Stomach (tissue), 9 donors: ENCODE measurements around the gene SHANK3. TPM values are rescaled to one million over a fixed set of nuclear protein-coding genes. Genes with fewer than 3 reads are reported as not detected.
A peak's percentile ranks its signal among the peaks of the same experiment; 100 is the strongest.

Experiments
- DNase-seq, 2 donors: peaks; one replicate each; pipeline versions ENCODE4 v3.0.0 to v3.0.0-alpha.2; 2013 to 2019
- H3K27ac ChIP-seq, 5 donors: fragments of 200-600 bp in 4 of 5; sonication (generic) in 4 of 5; one replicate each; pipeline ENCODE4 v1.5.1; 2013 to 2019; ENCODE audit warnings: mild to moderate bottlenecking in 1 of 5, moderate library complexity in 1 of 5
- H3K27me3 ChIP-seq, 3 donors: fragments of 200-600 bp; sonication (generic); one replicate each; pipeline ENCODE4 v1.5.1; 2017 to 2019; ENCODE audit warnings: mixed run types in 1 of 3
- H3K36me3 ChIP-seq, 4 donors: fragments of 200-600 bp; sonication (generic); 1 replicate in 3 of 4; 2 replicates in 1 of 4; pipeline ENCODE4 v1.5.1; 2016 to 2019
- H3K4me1 ChIP-seq, 4 donors: fragments of 200-600 bp; sonication (generic); one replicate each; pipeline ENCODE4 v1.5.1; 2016 to 2019
- H3K4me3 ChIP-seq, 4 donors: fragments of 200-600 bp; sonication (generic) in 3 of 4; one replicate each; pipeline ENCODE4 v1.5.1; 2016 to 2019; ENCODE audit warnings: mild to moderate bottlenecking in 1 of 4
- H3K9me3 ChIP-seq, 4 donors: fragments of 200-600 bp; sonication (generic); one replicate each; pipeline ENCODE4 v1.5.1; 2016 to 2019
- EP300 ChIP-seq: sonication (generic); formaldehyde crosslinking; IDR thresholded peaks from one replicate; pipeline ENCODE4 v1.6.1; 2017; ENCODE audit warnings: antibody characterized with exemption
- POLR2A ChIP-seq, 4 donors: fragments of 450-650 bp; IDR thresholded peaks; one replicate each; pipeline ENCODE4 v1.6.1; 2016; ENCODE audit warnings: antibody characterized with exemption in 4 of 4, control low read depth in 2 of 4, mild to moderate bottlenecking in 1 of 4, moderate library complexity in 1 of 4
- POLR2AphosphoS5 ChIP-seq, 3 donors: sonication (generic); formaldehyde crosslinking; IDR thresholded peaks; one replicate each; pipeline ENCODE4 v1.6.1; 2016; ENCODE audit warnings: antibody characterized with exemption in 3 of 3
- WGBS, 5 donors: extraction: QIAGEN DNeasy Blood & Tissue Kit in 3 of 5; methylation state at CpG; one replicate each; pipeline versions ENCODE4 v1.1.5 to v1.1.7; 2013 to 2018; 5-methylcytosine and 5-hydroxymethylcytosine counted together
- intact Hi-C: fragments of 100-400 bp; cut with DNase I; formaldehyde crosslinking; loops from one replicate; pipeline ENCODE4 v1.15.1; 2023; ENCODE audit warnings: low total_unique reads
- polyA plus RNA-seq, 3 donors: library from polyadenylated mRNA; stranded (reverse); fragments of 200-250 nt; gene quantifications; one replicate each; pipeline ENCODE4 v1.2.3, GENCODE V29; 2013
- total RNA-seq, 5 donors: library from RNA; depleted of rRNA; stranded (reverse); fragments of >200 nt; gene quantifications; one replicate each; pipeline versions ENCODE4 v1.1.0 to v1.2.3, GENCODE V29; 2014 to 2016
- TF ChIP-seq, protein P1 (sequence below), 7 experiments: fragments of 450-650 bp in 4 of 7; fragments of 200-600 bp in 3 of 7; sonication (generic) in 3 of 7; IDR thresholded peaks; one replicate each; pipeline ENCODE4 v1.5.1; 2016 to 2019; ENCODE audit warnings: antibody characterized with exemption in 7 of 7, control low read depth in 2 of 7, mild to moderate bottlenecking in 1 of 7
- donor health status: healthy with polysubstance abuse.
- donor health status: Bipolar disorder and iron deficiency.
- donor health status: healthy.

Gene SHANK3
- total and polyA plus RNA-seq, 8 donors: 2.5 to 31.2 (median 5.1) TPM

DNA sequence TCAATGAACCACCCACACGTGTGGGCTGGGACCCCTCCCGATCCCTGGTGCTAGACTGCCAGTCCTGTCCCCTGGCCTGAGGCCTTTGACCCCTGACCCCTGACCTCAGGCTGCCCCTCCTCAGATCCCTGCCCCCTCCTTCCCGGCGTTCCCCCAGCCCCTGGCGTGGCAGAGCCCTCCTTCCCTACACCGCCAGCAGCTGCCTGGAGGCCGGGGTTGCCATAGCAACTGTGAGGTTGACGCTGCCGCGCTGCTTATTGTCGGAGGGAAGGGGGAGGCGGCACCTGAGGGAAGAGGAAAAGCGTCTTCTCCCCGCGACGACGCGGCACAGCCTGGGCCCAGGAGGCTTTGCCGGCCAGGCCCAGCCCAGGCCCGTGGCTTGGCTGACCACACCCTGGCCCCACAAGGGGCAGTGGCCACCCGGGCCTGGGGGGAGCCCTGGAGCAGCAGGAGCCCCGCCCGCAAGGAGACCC, 32.6 kb downstream of the SHANK3 start:
- Histone ChIP-seq H3K4me3 (no peak overlapping the region), H3K36me3 (peaks cover 0 to 12% (median 5%) of the 10 kb centered on the region in 4 donors), H3K4me1 (peaks cover 0 to 12% (median 6%) of the 10 kb centered on the region in 4 donors), H3K9me3 (no peaks in the 10 kb centered on the region), H3K27me3 (peaks cover 0 to 10% (median 0%) of the 10 kb centered on the region in 3 donors), H3K27ac (no peak overlapping the region)
- intact Hi-C loops: no loop called here
- TF ChIP-seq POLR2A (IDR thresholded peaks at IDR 0.05) (no peak), POLR2AphosphoS5 (IDR thresholded peaks at IDR 0.05) (no peak)
- DNase-seq: peak; percentile 33 to 96
- WGBS, 5 donors: 17 to 28% (median 20%) methylated on average over 11 to 23 of the region's 23 CpGs

DNA sequence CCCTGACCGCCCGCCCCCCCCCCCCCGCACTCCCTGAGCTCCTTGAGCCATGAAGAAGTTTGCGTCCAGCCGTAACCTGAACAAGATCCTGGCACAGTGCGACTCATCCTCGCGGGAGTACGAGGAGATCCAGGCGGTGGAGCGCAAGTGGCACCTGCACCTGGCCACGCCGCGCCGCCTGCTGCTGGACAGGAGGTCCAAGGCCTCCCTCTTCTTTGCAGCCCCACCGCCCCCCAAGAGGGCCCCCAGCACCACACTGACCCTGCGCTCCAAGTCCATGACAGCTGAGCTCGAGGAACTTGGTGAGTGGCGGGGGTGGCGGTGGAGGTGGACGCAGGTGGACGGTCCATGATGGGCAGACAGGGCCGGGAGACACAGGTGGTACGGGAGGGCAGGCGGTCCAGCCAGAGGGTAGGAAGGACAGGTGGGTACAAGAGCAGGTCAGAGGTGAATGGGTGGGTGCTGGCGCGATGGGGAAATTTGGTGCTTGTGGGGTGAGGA, 33.3 kb downstream of the SHANK3 start:
- no peak overlapping the region for H3K4me3 ChIP-seq
- H3K4me1 ChIP-seq: peaks cover 0 to 6% (median 5%) of the 10 kb centered on the region in 4 donors
- no peak for DNase-seq
- H3K27me3 ChIP-seq: peaks cover 0 to 10% (median 0%) of the 10 kb centered on the region in 3 donors
- intact Hi-C loops: no loop called here
- 92 to 96% (median 95%) methylated on average over 16 to 27 of the region's 27 CpGs for WGBS, 5 donors
- TF ChIP-seq EP300: no peak
- no peak for TF ChIP-seq POLR2A (IDR thresholded peaks at IDR 0.05)
- TF ChIP-seq, protein P1, sequence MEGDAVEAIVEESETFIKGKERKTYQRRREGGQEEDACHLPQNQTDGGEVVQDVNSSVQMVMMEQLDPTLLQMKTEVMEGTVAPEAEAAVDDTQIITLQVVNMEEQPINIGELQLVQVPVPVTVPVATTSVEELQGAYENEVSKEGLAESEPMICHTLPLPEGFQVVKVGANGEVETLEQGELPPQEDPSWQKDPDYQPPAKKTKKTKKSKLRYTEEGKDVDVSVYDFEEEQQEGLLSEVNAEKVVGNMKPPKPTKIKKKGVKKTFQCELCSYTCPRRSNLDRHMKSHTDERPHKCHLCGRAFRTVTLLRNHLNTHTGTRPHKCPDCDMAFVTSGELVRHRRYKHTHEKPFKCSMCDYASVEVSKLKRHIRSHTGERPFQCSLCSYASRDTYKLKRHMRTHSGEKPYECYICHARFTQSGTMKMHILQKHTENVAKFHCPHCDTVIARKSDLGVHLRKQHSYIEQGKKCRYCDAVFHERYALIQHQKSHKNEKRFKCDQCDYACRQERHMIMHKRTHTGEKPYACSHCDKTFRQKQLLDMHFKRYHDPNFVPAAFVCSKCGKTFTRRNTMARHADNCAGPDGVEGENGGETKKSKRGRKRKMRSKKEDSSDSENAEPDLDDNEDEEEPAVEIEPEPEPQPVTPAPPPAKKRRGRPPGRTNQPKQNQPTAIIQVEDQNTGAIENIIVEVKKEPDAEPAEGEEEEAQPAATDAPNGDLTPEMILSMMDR (IDR thresholded peaks at IDR 0.05): no peak
- TF ChIP-seq POLR2AphosphoS5 (IDR thresholded peaks at IDR 0.05): no peak
- no peaks in the 10 kb centered on the region for H3K9me3 ChIP-seq
- H3K27ac ChIP-seq: no peak overlapping the region
- peaks cover 0 to 12% (median 5%) of the 10 kb centered on the region in 4 donors for H3K36me3 ChIP-seq

DNA sequence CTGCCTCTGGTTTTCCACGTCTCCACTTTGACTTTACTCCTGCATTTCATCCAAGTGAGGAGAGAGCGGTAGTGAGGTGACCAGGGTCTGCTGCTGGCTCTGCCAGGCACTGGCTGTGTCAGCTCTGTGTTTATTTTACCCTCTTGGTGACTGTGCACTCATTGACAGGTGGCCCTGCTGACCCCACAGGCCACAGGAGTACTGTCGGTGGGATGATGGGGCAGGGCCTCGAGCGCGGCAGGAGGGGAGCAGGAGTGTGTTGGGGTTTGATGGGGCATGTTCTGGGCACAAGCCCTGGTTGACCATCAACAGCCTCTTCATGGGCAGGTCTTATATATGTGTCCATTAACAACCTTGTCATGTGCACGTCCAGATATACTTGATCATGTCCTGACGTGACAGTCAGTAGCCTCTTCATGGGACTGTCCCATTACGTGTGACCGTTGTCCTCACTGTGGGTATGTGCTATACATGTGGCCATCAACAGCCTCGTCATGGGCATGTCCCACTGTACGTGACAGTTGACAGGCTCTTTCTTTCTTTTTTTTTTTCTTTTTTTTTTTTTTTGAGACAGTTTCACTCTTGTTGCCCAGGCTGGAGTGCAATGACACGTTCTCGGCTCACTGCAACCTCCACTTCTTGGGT, 34.0 kb downstream of the SHANK3 start:
- Histone ChIP-seq H3K27me3 (peaks cover 0 to 10% (median 0%) of the 10 kb centered on the region in 3 donors), H3K4me3 (no peak overlapping the region), H3K4me1 (peaks cover 0 to 6% (median 5%) of the 10 kb centered on the region in 4 donors), H3K27ac (no peak overlapping the region), H3K36me3 (peaks cover 0 to 12% (median 5%) of the 10 kb centered on the region in 4 donors), H3K9me3 (no peaks in the 10 kb centered on the region)
- WGBS, 5 donors: 88 to 94% (median 92%) methylated on average over 14 of the region's 14 CpGs
- TF ChIP-seq POLR2AphosphoS5 (IDR thresholded peaks at IDR 0.05) (no peak), EP300 (no peak), POLR2A (IDR thresholded peaks at IDR 0.05) (no peak)
- TF ChIP-seq, protein P1 (IDR thresholded peaks at IDR 0.05): no peak
- no peak for DNase-seq
- intact Hi-C loops: no loop called here

DNA sequence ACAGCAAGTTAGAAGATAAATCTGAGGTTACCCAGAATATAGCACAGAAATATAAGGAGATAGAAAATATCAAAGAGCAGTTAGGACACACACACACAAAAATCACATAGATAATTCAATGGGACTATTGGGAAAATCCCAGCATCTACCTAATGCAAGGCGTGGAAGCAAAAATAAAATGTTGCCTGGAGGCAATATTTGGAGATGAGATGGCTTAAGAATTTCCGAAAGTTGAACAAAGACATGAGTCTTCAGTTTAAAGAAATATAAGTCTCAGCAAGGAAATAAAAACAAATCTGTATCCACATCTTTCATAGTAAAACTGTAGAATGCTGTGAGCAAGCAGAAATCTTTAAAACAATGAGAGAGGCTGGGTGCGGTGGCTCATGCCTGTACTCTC, 35.9 kb downstream of the SHANK3 start:
- TF ChIP-seq, protein P1 (IDR thresholded peaks at IDR 0.05): no peak
- no peak for TF ChIP-seq POLR2A (IDR thresholded peaks at IDR 0.05)
- TF ChIP-seq EP300: no peak
- no peak for TF ChIP-seq POLR2AphosphoS5 (IDR thresholded peaks at IDR 0.05)
- no peak overlapping the region for H3K27ac ChIP-seq
- no peak for DNase-seq
- intact Hi-C loops: no loop called here
- no peak overlapping the region for H3K4me3 ChIP-seq
- H3K27me3 ChIP-seq: peaks cover 0 to 10% (median 0%) of the 10 kb centered on the region in 3 donors
- H3K9me3 ChIP-seq: no peaks in the 10 kb centered on the region
- H3K36me3 ChIP-seq: peaks cover 0 to 7% (median 2%) of the 10 kb centered on the region in 4 donors
- peaks cover 0 to 6% (median 5%) of the 10 kb centered on the region in 4 donors for H3K4me1 ChIP-seq
- 92 to 95% (median 92%) methylated on average over 3 of the region's 3 CpGs for WGBS, 5 donors
